Adrenal gland (tissue), 5 donors: ENCODE data around the gene ANKRD11.

Source experiments
- CTCF ChIP-seq, 6 experiments: fragments of 450-650 bp in 4 of 6; fragments of 200-600 bp in 2 of 6; sonication (generic) in 1 of 6; IDR thresholded peaks; 1 replicate in 5 of 6; 2 replicates in 1 of 6; pipeline versions ENCODE4 v1.5.1 to v1.8.0; 2016 to 2021; ENCODE audit warnings: antibody characterized with exemption in 6 of 6, mild to moderate bottlenecking in 2 of 6, moderate library complexity in 1 of 6
- POLR2A ChIP-seq, 2 donors: fragments of 450-650 bp; IDR thresholded peaks; one replicate each; pipeline ENCODE4 v1.6.1; 2017; ENCODE audit warnings: antibody characterized with exemption in 2 of 2, mild to moderate bottlenecking in 2 of 2, moderate library complexity in 1 of 2
- donor health status: DM: no; HTN: no; CAD: no.

- TF ChIP-seq CTCF (IDR thresholded peaks at IDR 0.05) (no peak), POLR2A (IDR thresholded peaks at IDR 0.05) (no peak)
These were observed 134.7 kb downstream of the ANKRD11 start for GRCh38 chr16:89355686-89356085.
